Activated T-helper 2 cell treated with anti-CD3 and anti-CD28 coated beads, Interferon-gamma antibody, Interleukin-2, Interleukin-4, amounts not matched to agents 10 μg/mL and 5 μg/mL and 100 μg/mL, durations not matched to agents 14 hours and 24 hours and 36 hours (primary cell): Measurements from ENCODE around the gene DDHD1. TPM values are rescaled to one million over a fixed set of nuclear protein-coding genes. Genes with fewer than 3 reads are reported as not detected.

ENCODE experiments used
- DNase-seq: peaks from one replicate; pipeline ENCODE4 v3.0.0; 2021; ENCODE audit warnings: low spot score
- H3K27ac Mint-ChIP-seq: one replicate; pipeline ENCODE4 v1.8.0; 2021; ENCODE audit warnings: mixed read lengths
- H3K27me3 Mint-ChIP-seq: one replicate; pipeline ENCODE4 v1.8.0; 2021; ENCODE audit warnings: low read depth, mixed read lengths
- H3K36me3 Mint-ChIP-seq: one replicate; pipeline ENCODE4 v1.8.0; 2021; ENCODE audit warnings: low read depth, mixed read lengths
- H3K4me1 Mint-ChIP-seq: one replicate; pipeline ENCODE4 v1.8.0; 2021; ENCODE audit warnings: low read depth, mixed read lengths
- H3K4me3 Mint-ChIP-seq: one replicate; pipeline ENCODE4 v1.8.0; 2021; ENCODE audit warnings: low read depth, mild to moderate bottlenecking, moderate library complexity, mixed read lengths
- H3K9me3 Mint-ChIP-seq: one replicate; pipeline ENCODE4 v1.8.0; 2021; ENCODE audit warnings: mixed read lengths
- intact Hi-C: fragments of 100-400 bp; cut with micrococcal nuclease; formaldehyde crosslinking; loops from one replicate; pipeline ENCODE4 v1.15.1; 2023
- total RNA-seq: library from RNA; stranded (reverse); gene quantifications from 2 replicates; pipeline ENCODE4 v1.2.3, GENCODE V29; 2022

The DDHD1 gene
- total RNA-seq, 1 donor from 2014 or later = 53.7 TPM

GRCh38 chr14:53035336-53036210, 117.5 kb downstream of the DDHD1 start:
- peaks cover 2% of the 10 kb centered on the region for H3K9me3 Mint-ChIP-seq
- H3K4me3 Mint-ChIP-seq = no peak overlapping the region
- no peak overlapping the region for H3K27ac Mint-ChIP-seq
- peaks cover 72% of the 10 kb centered on the region for H3K36me3 Mint-ChIP-seq
- intact Hi-C loops = no loop called here
- no peak for DNase-seq
- no peaks in the 10 kb centered on the region for H3K27me3 Mint-ChIP-seq
- peaks cover 21% of the 10 kb centered on the region for H3K4me1 Mint-ChIP-seq

GRCh38 chr14:53034688-53035230, 118.4 kb downstream of the DDHD1 start:
- intact Hi-C loops = no loop called here

GRCh38 chr14:53034036-53034435, 119.1 kb downstream of the DDHD1 start:
- Mint-ChIP-seq H3K4me3 (no peak overlapping the region), H3K27me3 (no peaks in the 10 kb centered on the region), H3K4me1 (peaks cover 21% of the 10 kb centered on the region), H3K27ac (no peak overlapping the region), H3K9me3 (peaks cover 15% of the 10 kb centered on the region), H3K36me3 (peaks cover 69% of the 10 kb centered on the region)
- intact Hi-C loops = no loop called here
- no peak for DNase-seq

More at GRCh38 chr14:53034688-53035230, 118.4 kb downstream of the DDHD1 start:
- DNase-seq = no peak
- Mint-ChIP-seq H3K4me1 (peaks cover 21% of the 10 kb centered on the region), H3K27ac (peak overlapping the region; percentile 6), H3K4me3 (no peak overlapping the region), H3K9me3 (peaks cover 10% of the 10 kb centered on the region), H3K27me3 (no peaks in the 10 kb centered on the region), H3K36me3 (peaks cover 72% of the 10 kb centered on the region)

GRCh38 chr14:53032838-53033390, 120.2 kb downstream of the DDHD1 start:
- H3K4me3 Mint-ChIP-seq = no peak overlapping the region
- no peaks in the 10 kb centered on the region for H3K27me3 Mint-ChIP-seq
- H3K9me3 Mint-ChIP-seq = peaks cover 17% of the 10 kb centered on the region
- H3K36me3 Mint-ChIP-seq = peaks cover 63% of the 10 kb centered on the region
- H3K27ac Mint-ChIP-seq = no peak overlapping the region
- H3K4me1 Mint-ChIP-seq = peaks cover 28% of the 10 kb centered on the region
- intact Hi-C loops = no loop called here
- DNase-seq = no peak

- Mint-ChIP-seq H3K36me3 (peaks cover 62% of the 10 kb centered on the region), H3K4me1 (peaks cover 34% of the 10 kb centered on the region), H3K9me3 (peaks cover 17% of the 10 kb centered on the region), H3K4me3 (no peak overlapping the region), H3K27me3 (no peaks in the 10 kb centered on the region), H3K27ac (no peak overlapping the region)
- intact Hi-C loops = no loop called here
- DNase-seq = no peak
These were observed 120.8 kb downstream of the DDHD1 start for GRCh38 chr14:53032161-53032803.

- peaks cover 25% of the 10 kb centered on the region for H3K4me1 Mint-ChIP-seq
- no peak for DNase-seq
- peaks cover 17% of the 10 kb centered on the region for H3K9me3 Mint-ChIP-seq
- peak overlapping the region; percentile 15 for H3K27ac Mint-ChIP-seq
- intact Hi-C loops = no loop called here
- no peaks in the 10 kb centered on the region for H3K27me3 Mint-ChIP-seq
- H3K4me3 Mint-ChIP-seq = no peak overlapping the region
- peaks cover 41% of the 10 kb centered on the region for H3K36me3 Mint-ChIP-seq
These were observed 125.6 kb downstream of the DDHD1 start for GRCh38 chr14:53027562-53027961.

- Mint-ChIP-seq H3K4me1 (peaks cover 25% of the 10 kb centered on the region), H3K9me3 (peaks cover 17% of the 10 kb centered on the region), H3K27ac (no peak overlapping the region), H3K27me3 (no peaks in the 10 kb centered on the region), H3K4me3 (no peak overlapping the region), H3K36me3 (peaks cover 37% of the 10 kb centered on the region)
- intact Hi-C loops = no loop called here
- no peak for DNase-seq
These were observed 126.1 kb downstream of the DDHD1 start for GRCh38 chr14:53027041-53027440.

GRCh38 chr14:53023325-53023724, 129.8 kb downstream of the DDHD1 start:
- DNase-seq = no peak
- intact Hi-C loops = no loop called here
- Mint-ChIP-seq H3K4me1 (peaks cover 11% of the 10 kb centered on the region), H3K27me3 (no peaks in the 10 kb centered on the region), H3K27ac (no peak overlapping the region), H3K36me3 (peaks cover 8% of the 10 kb centered on the region), H3K9me3 (no peaks in the 10 kb centered on the region), H3K4me3 (no peak overlapping the region)

GRCh38 chr14:53022593-53022992, 130.5 kb downstream of the DDHD1 start:
- H3K36me3 Mint-ChIP-seq = peaks cover 5% of the 10 kb centered on the region
- DNase-seq = no peak
- peaks cover 5% of the 10 kb centered on the region for H3K4me1 Mint-ChIP-seq
- H3K27me3 Mint-ChIP-seq = no peaks in the 10 kb centered on the region
- intact Hi-C loops = no loop called here
- H3K27ac Mint-ChIP-seq = no peak overlapping the region
- no peak overlapping the region for H3K4me3 Mint-ChIP-seq
- no peaks in the 10 kb centered on the region for H3K9me3 Mint-ChIP-seq

GRCh38 chr14:53020193-53020932, 132.8 kb downstream of the DDHD1 start:
- no peak overlapping the region for H3K4me3 Mint-ChIP-seq
- intact Hi-C loops = no loop called here
- no peaks in the 10 kb centered on the region for H3K4me1 Mint-ChIP-seq
- H3K27ac Mint-ChIP-seq = no peak overlapping the region
- no peaks in the 10 kb centered on the region for H3K9me3 Mint-ChIP-seq
- peaks cover 2% of the 10 kb centered on the region for H3K27me3 Mint-ChIP-seq
- no peak for DNase-seq
- no peaks in the 10 kb centered on the region for H3K36me3 Mint-ChIP-seq

GRCh38 chr14:53019406-53019805, 133.7 kb downstream of the DDHD1 start:
- Mint-ChIP-seq H3K9me3 (no peaks in the 10 kb centered on the region), H3K27me3 (peaks cover 2% of the 10 kb centered on the region), H3K36me3 (no peaks in the 10 kb centered on the region), H3K27ac (no peak overlapping the region), H3K4me3 (no peak overlapping the region), H3K4me1 (no peaks in the 10 kb centered on the region)
- intact Hi-C loops = no loop called here
- no peak for DNase-seq

- intact Hi-C loops = no loop called here
- no peak overlapping the region for H3K27ac Mint-ChIP-seq
- no peak overlapping the region for H3K4me3 Mint-ChIP-seq
- DNase-seq = no peak
- H3K9me3 Mint-ChIP-seq = no peaks in the 10 kb centered on the region
- H3K36me3 Mint-ChIP-seq = no peaks in the 10 kb centered on the region
- no peaks in the 10 kb centered on the region for H3K4me1 Mint-ChIP-seq
- H3K27me3 Mint-ChIP-seq = peaks cover 2% of the 10 kb centered on the region
These were observed 135.3 kb downstream of the DDHD1 start for GRCh38 chr14:53017837-53018236.
